Measurements from ENCODE around the gene EDC4. TPM values are rescaled to one million over a fixed set of nuclear protein-coding genes. Genes with fewer than 3 reads are reported as not detected.

Gene EDC4
- total RNA-seq, 2 donors from 2014 or later = 21.2 to 39.5 TPM

- peak overlapping the region; percentile 68 to 70 for H3K27ac ChIP-seq
- peaks cover 0 to 37% of the 10 kb centered on the region in 2 donors for H3K4me1 ChIP-seq
- H3K4me3 ChIP-seq = no peak overlapping the region
- TF ChIP-seq, protein P1, sequence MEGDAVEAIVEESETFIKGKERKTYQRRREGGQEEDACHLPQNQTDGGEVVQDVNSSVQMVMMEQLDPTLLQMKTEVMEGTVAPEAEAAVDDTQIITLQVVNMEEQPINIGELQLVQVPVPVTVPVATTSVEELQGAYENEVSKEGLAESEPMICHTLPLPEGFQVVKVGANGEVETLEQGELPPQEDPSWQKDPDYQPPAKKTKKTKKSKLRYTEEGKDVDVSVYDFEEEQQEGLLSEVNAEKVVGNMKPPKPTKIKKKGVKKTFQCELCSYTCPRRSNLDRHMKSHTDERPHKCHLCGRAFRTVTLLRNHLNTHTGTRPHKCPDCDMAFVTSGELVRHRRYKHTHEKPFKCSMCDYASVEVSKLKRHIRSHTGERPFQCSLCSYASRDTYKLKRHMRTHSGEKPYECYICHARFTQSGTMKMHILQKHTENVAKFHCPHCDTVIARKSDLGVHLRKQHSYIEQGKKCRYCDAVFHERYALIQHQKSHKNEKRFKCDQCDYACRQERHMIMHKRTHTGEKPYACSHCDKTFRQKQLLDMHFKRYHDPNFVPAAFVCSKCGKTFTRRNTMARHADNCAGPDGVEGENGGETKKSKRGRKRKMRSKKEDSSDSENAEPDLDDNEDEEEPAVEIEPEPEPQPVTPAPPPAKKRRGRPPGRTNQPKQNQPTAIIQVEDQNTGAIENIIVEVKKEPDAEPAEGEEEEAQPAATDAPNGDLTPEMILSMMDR (IDR thresholded peaks at IDR 0.05) = peak in 1 of 2 donors; percentile 15
- DNase-seq (ENCODE audit: low spot score) = no peak
- peaks cover 66% of the 10 kb centered on the region for H3K36me3 ChIP-seq
- H3K9me3 ChIP-seq = no peaks in the 10 kb centered on the region
- no peaks in the 10 kb centered on the region for H3K27me3 ChIP-seq
Observed at GRCh38 chr16:67882374-67883145, 9.7 kb downstream of the EDC4 start.

DNA sequence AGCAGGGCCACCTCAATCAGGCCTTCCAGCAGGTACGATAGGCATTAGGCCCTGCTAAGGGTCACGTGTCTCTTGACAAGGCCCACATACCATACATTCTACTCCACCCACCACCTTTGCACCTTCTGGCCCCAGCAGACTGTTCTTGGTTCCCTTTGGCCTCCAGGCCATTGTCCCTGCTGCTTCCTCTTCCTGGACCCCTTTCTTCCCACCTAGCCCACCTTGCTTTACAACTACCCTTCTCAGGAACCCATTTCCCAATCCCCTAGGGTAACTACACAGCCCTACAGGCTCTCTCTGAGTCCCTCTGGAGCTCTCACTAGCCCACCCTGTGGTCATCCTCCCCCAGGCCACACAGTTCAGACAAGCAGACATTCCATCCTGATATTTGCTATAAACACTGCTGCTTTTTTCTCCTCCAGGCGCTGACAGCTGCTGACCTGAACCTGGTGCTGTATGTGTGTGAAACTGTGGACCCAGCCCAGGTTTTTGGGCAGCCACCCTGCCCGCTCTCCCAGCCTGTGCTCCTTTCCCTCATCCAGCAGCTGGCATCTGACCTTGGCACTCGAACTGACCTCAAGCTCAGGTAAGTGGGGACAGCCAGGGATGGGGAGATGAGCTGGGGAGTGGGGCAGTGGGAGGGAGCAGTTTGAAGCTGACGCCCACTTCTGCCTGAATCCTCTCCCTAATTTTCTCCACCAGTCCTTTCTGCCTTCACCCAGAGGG, 10.5 kb downstream of the EDC4 start:
- peaks cover 0 to 37% of the 10 kb centered on the region in 2 donors for H3K4me1 ChIP-seq
- H3K9me3 ChIP-seq = no peaks in the 10 kb centered on the region
- peak overlapping the region; percentile 68 to 70 for H3K27ac ChIP-seq
- TF ChIP-seq, protein P1 (IDR thresholded peaks at IDR 0.05) = no peak
- H3K36me3 ChIP-seq = peaks cover 59% of the 10 kb centered on the region
- H3K4me3 ChIP-seq = no peak overlapping the region
- no peak for DNase-seq (ENCODE audit: low spot score)
- no peaks in the 10 kb centered on the region for H3K27me3 ChIP-seq

DNA sequence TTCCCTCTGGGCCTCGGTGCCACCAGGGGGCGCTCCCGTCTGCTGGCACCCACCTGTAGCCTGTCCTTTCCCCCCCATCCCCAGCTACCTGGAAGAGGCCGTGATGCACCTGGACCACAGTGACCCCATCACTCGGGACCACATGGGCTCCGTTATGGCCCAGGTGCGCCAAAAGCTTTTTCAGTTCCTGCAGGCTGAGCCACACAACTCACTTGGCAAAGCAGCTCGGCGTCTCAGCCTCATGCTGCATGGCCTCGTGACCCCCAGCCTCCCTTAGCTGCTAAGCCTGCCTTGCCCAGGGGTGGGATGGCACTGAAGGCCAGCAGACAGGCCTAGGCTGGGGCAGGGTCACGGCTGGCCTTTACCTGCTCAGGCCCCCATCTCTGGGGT, 11.0 kb downstream of the EDC4 start:
- no peaks in the 10 kb centered on the region for H3K9me3 ChIP-seq
- TF ChIP-seq, protein P1 (IDR thresholded peaks at IDR 0.05) = peak; percentile 83 to 92
- DNase-seq (ENCODE audit: low spot score) = no peak
- H3K4me1 ChIP-seq = peaks cover 0 to 37% of the 10 kb centered on the region in 2 donors
- peaks cover 53% of the 10 kb centered on the region for H3K36me3 ChIP-seq
- H3K27me3 ChIP-seq = no peaks in the 10 kb centered on the region
- H3K4me3 ChIP-seq = no peak overlapping the region
- peak overlapping the region; percentile 12 to 68 for H3K27ac ChIP-seq

GRCh38 chr16:67884684-67885083, 11.8 kb downstream of the EDC4 start, which contains the start of gene NRN1L:
Gene NRN1L (plus strand): TSS chr16:67884885. CDS start chr16:67884904, 19 bp downstream.
- DNase-seq (ENCODE audit: low spot score) = peak; percentile 91
- peaks cover 0 to 37% of the 10 kb centered on the region in 2 donors for H3K4me1 ChIP-seq
- H3K27me3 ChIP-seq = no peaks in the 10 kb centered on the region
- peaks cover 45% of the 10 kb centered on the region for H3K36me3 ChIP-seq
- H3K9me3 ChIP-seq = no peaks in the 10 kb centered on the region
- H3K27ac ChIP-seq = peak within 1 kb of the TSS; percentile 67 to 68
- TF ChIP-seq, protein P1 (IDR thresholded peaks at IDR 0.05) = no peak
- H3K4me3 ChIP-seq = peak within 1 kb of the TSS in 1 of 2 donors; percentile 5

GRCh38 chr16:67885545-67885944, 12.7 kb downstream of the EDC4 start:
- Histone ChIP-seq H3K9me3 (no peaks in the 10 kb centered on the region), H3K36me3 (peaks cover 37% of the 10 kb centered on the region), H3K27ac (peak overlapping the region; percentile 67 to 68), H3K4me3 (no peak overlapping the region), H3K4me1 (peaks cover 0 to 37% of the 10 kb centered on the region in 2 donors), H3K27me3 (no peaks in the 10 kb centered on the region)
- TF ChIP-seq, protein P1 (IDR thresholded peaks at IDR 0.05) = no peak
- DNase-seq (ENCODE audit: low spot score) = no peak

Data from right atrium auricular region (tissue), 2 donors.